CD4-positive, alpha-beta T cell treated with Interleukin-4 for 4 hours (primary cell): Measurements from ENCODE around the gene MARCHF2.
"Not testable (repeated sequence)": the region's sequence is repeated elsewhere in the genome, so short reads cannot be mapped to it uniquely, and the experiment has no call there.

ENCODE experiments used
- DNase-seq: peaks from one replicate; pipeline ENCODE4 v3.0.0-alpha.2; 2020

MARCHF2 gene

DNA sequence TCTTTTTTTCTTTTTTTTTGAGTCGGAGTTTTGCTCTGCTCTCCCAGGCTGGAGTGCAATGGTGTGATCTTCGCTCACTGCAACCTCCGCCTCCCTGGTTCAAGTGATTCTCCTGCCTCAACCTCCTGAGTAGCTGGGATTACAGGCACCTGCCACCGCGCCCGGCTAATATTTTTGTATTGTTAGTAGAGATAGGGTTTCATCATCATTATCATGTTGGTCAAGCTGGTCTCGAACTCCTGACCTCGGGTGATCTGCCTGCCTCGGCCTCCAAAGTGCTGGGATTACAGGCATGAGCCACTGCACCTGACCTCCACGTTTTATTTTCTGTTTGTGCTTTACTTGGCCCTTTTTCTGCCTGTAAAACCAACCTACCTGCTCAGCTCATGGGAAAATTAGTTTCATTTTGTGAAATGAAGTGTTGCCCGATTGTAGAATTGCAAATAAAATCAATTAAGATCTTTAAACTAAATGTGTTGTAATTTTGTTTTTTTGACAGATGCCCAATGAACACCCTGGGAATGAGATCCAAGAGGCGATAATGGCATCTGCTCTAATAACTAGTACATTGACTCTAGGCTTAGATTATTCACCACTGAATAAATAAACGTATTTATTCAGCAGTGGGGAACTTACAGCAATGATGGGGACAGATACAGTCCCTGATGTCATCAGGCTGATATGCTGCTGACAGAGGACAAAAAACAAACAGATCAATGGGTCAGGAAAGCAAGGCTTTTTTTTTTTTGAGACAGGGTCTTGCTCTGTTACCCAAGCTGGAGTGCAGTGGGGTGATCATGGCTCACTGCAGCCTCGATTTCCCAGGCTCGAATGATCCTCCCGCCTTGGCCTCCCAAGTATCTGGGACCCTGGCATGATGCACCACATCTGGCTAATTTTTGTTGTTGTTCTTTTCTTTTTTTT is 25.2 kb upstream of the MARCHF2 start:
- DNase-seq, result no peak

DNA sequence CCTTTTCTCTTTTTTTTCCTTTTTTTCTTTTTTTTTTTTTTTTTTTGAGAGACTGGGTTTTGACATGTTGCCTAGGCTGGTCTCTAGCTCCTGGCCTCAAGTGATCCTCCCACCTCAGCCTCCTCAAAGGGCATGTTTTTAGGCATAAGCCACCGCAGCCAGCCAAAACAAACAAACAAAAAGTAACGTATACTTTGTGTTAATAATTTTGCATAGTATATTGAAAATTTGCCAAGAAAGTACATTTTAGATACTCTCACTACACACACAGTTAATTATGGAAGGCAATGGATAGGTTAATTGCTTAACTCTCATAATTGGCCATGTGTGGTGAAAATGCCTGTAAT is 24.5 kb upstream of the MARCHF2 start:
- DNase-seq, result no peak

DNA sequence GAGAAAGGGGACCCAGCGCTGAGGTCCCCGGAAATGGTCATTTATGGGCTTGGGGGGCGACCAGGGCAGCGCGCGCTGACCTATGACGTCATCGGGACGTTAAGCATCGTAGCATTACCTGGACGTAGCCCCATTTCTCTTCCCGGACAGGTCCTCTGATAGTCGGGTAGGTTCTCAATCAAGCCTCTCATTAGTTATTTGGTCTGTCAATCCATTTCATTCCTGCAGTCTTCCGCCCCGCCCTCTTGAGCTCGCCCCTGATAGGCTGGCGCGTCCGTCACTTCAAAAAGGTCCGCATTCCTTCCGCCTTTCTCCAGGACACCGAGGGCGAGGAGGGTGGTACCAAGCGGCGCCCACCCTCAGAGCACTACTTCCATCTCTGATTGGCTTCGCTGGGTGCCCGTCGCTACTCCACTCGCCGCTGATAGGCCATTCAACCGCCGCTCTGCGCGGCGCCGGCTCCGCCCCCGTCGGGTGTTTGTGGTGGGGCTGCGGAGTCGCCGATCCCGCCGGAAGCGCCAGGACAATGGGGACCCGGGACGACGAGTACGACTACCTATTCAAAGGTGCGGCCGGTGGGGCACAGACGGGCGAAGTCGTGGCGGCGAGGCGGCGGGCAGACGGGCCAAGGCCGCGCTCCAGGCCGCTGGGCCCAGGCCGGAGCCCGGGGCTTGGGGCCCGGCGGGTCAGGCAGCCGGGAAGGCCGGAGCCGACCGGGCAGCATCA is 23.1 kb upstream of the MARCHF2 start, which contains the start of gene RAB11B:
Gene RAB11B, plus strand, starts transcription at position 470 of the 726 bp plus-strand sequence. Its CDS starts 57 bp downstream, at position 527.
- DNase-seq, result peak; percentile 100

DNA sequence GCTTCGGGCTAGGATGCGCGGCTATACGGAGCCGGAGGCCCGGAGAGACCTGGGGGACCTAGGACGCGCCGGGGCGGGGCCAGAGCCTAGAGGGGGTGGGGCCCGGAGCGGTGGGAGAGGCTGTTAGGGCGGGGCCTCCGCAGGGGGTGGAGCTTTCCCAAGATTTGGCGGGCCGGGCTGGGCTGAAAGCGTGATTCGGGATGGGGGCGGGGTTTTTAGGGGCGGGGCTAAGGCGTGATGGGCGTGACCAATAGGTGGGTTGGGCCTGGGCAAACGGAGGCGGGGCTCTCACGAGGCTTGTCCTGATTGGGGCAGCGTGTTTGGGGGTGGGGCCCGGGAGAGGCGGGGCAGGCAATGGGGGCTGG is 22.5 kb upstream of the MARCHF2 start:
- peak; percentile 85 for DNase-seq

DNA sequence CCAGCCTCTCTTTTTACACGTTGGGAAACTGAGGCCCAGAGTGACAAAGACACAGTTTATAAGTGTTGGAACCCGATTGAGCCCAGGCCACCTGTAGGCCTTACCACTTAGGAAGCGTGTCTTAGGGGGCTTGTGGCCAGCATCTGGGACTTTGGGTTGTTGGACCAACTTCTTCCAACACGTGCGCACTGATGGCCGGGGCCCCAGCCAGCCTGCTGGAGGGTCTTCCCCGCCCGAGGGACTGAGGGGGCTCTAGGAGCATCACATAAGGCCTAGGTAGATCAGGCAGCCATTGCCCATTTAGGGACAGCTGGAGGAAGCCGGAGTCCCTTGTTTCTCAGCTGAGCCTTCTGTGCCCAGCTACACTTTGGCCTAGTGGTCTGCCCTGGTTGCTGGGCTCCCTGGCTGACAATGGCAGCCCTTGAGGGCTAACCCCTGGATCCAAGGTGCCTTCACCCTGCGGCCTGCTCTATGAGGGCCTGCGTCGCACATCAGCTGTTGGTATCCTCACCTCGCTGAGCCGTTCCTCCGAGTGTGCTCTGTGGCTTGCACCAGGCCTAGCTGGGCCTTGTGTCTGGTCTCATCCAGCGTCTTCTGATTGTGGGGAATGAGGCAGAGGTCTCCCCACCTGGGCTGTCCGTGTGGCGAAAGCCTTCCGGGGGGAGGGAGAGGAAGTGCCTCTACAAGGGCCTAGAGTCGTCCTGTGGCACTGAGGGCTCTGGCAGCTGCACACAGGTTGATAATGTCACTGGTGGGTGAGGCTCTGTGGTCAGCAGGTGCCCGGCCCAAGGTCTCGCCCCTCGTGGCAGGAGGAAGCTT is 21.7 kb upstream of the MARCHF2 start:
- no peak for DNase-seq

DNA sequence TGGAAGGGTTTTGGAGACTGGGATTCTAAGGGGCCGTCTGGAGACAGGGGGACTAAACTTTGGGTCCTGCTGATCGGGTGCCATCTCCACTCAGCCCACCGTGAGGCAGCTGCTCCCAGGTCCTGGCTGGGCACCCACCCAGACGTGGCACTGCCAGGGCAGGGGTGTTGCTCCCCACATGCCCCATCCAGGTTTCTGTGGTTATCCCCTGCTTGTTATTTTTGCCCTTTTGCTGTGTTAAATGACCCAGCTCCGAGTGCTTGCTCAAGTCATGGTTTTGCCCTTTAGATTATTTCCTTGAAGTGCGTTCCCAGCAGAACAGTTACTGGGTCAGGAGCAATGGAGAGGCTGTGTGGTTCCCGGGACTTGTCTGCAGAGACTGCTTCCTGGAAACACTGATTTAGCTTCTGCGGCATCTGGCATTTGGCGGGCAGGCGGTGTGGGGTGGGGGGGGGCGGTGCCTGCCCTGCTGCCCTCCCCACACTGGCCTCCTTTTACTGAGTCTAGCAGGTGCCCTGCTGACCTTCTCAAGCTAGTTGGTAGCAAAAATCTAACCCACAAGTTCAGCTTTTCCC is 21.0 kb upstream of the MARCHF2 start:
- DNase-seq, result no peak

DNA sequence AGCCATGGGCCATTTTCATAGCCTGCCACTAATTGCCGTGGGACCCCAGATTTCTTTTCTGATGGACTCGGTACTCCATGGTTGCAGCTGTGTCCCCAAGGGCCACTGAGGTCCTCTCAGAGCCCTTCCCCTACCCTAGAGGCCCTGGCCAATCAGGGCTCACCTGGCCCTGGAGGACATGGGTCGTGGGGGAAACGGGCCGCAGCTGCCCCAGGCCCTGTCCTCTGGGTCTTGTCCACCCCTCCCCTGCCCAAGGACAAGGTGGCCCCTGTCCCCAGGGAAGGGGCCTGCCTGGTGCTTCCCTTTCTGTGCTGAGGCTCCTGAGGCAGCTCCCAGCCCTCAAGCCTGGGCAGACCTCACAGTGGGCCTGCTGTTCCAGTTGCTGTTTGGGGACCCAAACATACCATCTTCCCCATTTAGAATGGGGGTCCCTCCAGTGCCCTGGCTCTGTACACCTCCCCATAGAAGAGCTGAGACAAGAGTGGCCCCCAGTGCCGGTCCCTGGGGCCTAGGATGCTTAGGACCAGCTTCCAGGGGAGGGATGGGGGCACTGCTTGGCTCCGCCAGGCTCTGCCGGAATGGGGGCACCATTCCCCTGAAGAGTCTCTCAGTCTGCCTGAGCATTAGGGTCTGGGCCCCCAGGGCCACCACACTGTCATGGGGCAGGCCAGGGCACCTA is 19.8 kb upstream of the MARCHF2 start:
- no peak for DNase-seq

DNA sequence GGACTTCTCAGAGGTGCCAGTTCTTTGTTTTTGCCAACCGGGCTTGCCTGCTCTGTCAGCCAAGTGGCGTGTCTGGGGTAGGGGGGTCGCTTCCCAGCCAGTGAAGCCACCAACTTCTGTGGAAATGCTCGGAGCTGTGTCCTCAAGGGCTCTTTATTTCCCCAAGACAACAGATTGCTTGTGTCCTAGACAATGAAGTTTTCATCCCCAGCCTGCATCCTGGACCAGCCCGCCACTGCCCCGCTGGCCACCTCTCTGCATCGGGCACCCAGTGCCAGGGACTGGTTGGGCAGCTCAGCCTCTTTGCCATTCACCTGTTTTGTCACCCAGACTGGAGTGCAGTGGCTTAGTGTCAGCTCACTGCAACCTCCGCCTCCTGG is 19.2 kb upstream of the MARCHF2 start:
- no peak for DNase-seq

DNA sequence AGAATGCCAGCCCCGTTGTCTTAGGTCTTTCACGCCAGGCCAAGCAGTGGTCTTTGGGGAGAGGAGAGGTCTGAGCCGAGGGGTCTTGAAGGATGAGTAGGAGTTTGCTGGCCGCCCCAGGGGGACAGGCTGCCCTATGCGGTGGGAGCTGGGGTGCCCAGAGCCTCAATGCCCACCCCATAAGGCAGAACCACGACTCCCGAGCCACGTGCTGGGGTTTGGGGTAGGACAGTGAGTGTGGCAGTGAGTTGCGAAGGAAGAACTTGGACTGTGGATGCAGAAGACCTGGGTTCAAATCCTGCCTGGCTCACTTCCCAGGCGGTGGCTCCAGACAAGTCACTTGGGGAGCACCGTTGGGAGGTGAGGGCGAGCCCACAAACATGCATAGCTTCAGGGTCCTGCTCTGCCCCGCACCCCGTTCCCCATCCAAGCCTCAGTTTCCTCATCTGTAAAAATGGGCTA is 17.5 kb upstream of the MARCHF2 start:
- DNase-seq, result no peak

DNA sequence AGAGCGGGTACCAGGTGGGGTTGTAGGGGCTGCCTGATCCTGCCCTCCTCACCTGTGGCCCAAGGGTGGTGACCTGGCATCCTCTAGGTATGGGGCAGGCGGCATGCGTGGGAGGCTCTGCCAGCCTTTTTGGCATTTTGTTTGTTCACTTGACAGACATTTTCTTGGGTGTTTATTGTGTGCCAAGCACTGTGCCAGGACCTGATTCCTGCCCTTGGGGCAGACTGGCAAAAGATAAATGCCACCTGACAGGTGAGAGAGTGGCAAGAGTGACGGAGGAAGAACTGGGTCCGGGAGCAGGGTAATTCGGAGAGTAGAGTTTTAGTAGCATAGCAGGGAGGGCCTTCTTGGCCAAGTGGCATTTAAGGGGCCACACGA is 16.9 kb upstream of the MARCHF2 start:
- DNase-seq, result no peak

DNA sequence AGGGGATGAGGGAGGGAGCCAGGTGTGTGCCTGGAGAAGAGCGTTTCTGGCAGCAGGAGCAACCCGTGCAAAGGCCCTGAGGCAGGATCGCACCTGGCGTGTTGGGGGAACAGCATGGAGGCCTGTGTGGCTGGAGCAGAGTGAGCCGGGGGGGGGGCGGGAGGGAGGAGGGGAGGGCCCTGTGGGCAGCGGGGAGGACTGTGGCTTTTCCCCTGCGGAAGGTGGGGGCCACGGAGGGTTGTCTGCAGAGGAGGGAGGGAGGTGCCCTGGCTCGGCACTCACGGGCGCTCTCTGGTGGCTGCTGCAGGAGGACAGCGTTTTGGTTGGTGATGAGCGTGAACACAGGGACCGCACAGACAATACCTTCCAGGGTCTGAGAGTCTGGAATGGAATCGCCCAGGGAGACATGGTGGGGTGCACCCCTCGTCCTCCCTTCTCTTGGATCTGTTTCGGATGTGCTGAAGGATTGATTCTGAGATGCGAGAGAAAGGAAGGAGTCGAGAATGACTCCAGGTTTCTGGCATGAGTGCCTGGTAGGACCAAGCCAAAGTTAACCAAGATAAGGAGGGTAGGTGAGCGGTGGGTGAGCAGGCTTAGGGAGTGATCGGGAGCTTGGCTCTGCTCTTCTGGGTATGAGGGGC is 16.4 kb upstream of the MARCHF2 start:
- peak; percentile 73 for DNase-seq

DNA sequence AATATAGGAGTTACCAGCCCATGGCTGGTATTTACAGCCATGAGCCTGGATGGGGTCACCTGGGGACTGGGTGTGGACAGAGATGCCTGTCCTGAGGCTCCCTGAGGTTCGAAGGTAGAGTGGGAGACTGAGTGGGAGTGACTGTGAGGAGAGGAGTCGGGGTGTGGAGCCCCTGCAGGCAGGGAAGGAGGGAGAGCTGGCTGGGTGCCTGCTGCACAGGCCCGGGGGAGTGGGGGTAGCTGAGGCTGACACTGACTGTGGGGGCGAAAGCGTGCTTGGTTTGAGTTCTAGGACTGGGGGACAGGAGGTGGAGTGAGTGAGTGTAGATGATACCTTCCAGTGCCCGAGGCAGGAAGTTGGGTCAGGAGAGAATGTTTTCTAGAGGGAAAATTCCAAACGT is 15.8 kb upstream of the MARCHF2 start:
- DNase-seq, result no peak

DNA sequence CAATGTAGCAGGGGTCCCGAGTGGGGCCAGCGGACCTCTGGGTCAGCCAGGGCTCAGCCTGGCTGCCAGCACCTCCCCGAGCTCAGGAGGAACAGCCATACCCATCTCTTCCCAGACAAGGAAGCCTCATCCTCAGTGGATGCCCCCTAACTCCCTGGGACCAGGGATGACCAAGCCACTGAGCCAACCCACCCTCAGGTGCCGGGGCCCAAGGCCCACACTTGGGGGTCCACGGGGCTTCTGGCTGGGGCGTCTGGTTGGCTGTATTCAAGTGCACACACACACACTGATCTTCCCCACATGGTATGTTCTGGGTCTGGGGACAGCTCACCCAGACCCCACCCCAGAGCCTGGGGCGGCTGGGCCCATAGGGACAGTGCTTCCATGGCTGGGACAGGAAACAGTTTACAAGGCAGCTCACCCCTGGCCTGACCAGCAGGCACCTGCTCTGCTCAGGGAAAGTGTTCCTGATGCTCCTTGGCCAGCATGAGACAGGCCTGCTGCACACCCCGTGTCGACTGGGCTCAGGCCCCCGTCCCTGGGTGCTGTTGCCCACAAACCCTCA is 15.3 kb upstream of the MARCHF2 start:
- no peak for DNase-seq

DNA sequence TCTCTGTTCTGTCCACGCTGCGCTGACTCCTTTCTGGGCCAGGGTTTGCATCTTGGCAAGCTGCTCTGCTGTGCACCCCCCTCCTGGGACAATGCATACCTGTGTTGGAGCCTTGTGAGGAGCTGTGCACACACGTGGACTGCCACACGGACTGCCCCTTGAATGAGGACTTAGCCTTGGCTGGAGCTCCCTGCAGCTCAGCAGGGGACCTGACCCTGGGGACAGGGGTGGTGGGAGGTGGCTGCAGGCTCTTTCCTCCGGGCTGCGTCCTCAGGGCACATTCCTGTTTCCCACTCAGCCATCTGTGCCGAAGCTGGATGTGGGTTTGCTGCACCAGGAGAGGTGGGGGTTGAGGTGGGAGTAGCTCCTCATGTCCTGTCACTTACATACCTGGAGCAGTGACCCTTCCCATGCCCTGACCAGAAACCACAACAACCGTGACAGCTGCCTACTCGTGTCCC is 14.8 kb upstream of the MARCHF2 start:
- DNase-seq, result no peak

DNA sequence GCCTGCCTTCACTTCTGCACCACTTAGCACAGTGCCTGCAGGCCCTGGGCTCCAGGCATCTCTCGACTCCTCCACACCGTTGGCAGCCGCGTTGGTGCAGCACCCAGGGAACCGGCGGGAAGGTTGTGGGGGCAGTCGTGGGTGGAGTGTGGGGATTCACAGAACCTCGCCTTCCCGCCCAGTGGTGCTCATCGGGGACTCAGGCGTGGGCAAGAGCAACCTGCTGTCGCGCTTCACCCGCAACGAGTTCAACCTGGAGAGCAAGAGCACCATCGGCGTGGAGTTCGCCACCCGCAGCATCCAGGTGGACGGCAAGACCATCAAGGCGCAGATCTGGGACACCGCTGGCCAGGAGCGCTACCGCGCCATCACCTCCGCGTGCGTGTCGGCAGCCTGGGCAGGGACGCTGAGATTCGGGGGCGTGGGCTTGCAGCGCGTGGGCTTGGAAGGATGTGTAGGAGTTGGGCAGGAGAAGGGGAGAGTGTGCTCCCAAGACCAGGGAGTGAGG is 13.4 kb upstream of the MARCHF2 start:
- DNase-seq, result no peak

DNA sequence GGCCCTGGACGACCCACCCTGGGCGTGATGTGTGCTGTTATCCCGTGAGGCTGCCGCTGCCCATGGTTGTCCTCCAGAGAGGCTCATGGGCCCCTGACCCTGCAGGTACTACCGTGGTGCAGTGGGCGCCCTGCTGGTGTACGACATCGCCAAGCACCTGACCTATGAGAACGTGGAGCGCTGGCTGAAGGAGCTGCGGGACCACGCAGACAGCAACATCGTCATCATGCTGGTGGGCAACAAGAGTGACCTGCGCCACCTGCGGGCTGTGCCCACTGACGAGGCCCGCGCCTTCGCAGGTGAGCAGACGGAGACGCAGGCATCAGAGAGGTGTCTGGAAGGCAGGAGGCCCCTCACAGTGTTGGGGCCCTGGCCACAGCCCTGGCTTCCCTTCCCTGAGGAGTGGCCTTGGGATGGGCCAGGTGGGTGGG is 11.1 kb upstream of the MARCHF2 start:
- no peak for DNase-seq

DNA sequence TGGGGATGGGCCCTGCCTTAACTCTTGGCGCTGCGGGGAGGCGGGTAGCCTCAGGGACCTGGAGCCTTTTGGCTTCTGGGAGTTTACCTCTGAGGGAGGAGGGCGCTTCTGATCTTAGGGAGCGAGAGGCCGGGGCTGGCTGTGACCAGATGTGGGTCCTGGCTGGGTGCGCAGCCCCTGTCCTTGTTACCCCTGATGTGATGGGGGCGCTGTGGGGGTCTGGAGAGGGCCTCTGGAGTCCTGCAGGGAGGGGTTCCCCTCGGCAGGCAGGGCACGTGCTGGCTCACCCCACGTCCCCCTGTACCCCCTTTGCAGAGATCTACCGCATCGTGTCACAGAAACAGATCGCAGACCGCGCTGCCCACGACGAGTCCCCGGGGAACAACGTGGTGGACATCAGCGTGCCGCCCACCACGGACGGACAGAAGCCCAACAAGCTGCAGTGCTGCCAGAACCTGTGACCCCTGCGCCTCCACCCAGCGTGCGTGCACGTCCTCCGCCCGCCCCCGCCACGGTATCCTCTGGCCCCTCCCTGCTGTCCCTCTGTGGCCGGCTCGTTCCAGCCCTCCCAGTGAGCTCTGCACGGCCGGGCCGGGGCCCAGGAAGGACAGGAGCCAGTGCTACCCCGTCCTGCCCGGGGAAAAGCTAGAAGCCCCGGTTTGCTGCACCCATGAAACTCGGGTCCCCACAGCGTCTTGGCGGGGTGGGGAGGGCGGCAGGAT is 9.8 kb upstream of the MARCHF2 start:
- no peak for DNase-seq

DNA sequence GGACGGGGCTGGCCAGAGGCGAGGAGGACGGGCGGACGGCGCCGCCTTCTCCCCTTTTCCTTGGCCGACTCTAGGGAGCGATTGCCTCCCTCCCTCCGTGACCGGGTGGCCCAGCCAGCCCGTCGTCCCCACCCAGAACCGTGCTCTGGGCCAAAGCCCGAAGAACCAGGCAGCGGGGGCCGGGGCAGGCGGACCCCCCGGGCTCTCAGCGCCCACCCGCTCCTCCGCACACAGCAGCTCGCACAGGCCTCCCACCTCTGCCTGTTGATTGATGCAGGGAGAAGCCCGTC is 9.3 kb upstream of the MARCHF2 start:
- DNase-seq, result no peak

DNA sequence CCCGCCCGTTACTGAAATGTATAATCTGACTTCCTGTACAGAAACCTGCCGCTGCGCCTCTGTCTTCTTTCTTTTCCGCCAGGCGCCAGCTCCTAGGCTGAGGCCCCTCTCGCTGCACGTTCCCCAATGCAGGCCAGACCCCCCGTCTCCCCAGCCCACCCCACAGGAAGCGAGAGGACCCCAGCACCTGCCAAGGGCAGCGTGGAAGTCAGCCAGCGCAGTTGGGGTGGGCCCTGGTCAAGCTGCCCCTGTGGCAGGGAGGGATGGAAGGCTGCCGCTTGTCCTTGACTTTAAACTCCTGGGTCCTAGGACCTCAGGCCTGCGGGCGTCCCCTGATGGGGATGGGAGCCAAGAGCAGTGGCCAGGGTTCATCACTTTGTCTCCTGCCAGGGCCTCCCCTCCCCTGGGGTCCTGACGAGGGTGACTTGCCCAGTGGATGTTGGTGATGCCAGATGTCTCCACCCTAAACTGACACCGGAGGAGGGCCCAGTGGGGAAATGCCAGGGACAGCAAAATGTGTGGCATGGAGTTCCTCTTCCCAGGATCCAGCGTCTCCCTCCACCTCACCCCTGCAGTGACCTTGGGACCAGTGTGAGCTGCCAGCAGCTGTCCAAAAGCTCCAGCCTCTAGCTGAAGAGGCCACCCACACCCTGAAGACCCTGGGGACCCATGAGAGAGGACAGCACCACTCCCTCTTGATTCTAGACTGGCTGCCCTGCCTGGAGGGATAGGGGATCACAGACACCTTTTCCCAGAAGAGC is 8.5 kb upstream of the MARCHF2 start:
- DNase-seq, result no peak

DNA sequence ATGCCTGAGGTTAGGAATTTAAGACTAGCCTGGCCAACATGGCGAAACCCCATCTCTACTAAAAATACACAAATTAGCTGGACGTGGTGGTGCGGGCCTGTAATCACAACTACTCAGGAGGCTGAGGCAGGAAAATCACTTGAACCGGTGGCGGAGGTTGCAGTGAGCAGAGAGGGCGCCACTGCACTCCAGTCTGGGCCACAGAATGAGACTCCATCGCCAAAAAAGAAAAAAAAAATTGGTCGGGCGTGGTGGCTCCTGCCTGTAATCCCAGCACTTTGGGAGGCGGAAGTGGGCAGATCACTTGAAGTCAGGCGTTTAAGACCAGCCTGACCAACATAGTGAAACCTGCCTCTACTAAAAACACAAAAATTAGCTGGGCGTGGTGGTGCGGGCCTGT is 2.4 kb upstream of the MARCHF2 start:
- DNase-seq, result not testable (repeated sequence)
